ENCODE measurements around the gene ME1.
"Not testable (repeated sequence)": the region's sequence is repeated elsewhere in the genome, so short reads cannot be mapped to it uniquely, and the experiment has no call there.

Gene ME1

GRCh38 chr6:83432636-83433035 is 1.8 kb upstream of the ME1 start:
- no peak for DNase-seq (ENCODE audit: low read depth in 2 of 2)

DNA sequence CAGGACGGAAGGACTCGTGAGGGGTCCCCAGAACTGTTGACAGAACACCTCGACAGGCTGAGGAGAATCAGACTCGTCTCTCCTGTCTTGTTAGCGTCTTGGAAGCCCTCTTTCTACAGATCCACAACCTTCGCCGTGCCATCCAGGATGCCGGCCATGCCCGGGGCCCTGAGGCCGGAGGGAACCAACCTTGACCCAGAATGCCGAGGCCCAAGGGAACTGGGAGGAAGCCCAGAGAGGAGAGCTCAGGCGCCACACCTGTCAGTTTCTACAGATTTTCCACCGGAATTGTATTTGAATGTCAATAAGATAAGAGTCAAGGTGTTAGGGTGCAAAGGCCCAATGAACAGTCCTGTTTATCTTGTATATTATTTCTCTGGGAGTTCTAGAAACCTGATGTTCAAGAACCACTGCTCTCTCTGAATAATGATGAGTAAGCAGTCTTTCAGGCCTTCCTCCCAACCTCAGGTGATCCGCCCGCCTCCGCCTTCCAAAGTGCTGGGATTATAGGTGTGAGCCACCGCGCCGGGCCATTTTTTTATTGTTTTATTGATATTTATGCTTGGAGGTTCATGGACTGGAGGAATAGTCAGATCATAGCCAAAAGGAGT is 799 bp upstream of the ME1 start:
- DNase-seq (ENCODE audit: low read depth in 2 of 2) = no peak

GRCh38 chr6:83429857-83430610 is 817 bp downstream of the ME1 start:
- DNase-seq (ENCODE audit: low read depth in 2 of 2) = no peak

- DNase-seq (ENCODE audit: low read depth in 2 of 2) = no peak
Observed at GRCh38 chr6:83429269-83429668, 1.6 kb downstream of the ME1 start.

GRCh38 chr6:83424392-83425018 is 6.3 kb downstream of the ME1 start:
- no peak for DNase-seq (ENCODE audit: low read depth in 2 of 2)

DNA sequence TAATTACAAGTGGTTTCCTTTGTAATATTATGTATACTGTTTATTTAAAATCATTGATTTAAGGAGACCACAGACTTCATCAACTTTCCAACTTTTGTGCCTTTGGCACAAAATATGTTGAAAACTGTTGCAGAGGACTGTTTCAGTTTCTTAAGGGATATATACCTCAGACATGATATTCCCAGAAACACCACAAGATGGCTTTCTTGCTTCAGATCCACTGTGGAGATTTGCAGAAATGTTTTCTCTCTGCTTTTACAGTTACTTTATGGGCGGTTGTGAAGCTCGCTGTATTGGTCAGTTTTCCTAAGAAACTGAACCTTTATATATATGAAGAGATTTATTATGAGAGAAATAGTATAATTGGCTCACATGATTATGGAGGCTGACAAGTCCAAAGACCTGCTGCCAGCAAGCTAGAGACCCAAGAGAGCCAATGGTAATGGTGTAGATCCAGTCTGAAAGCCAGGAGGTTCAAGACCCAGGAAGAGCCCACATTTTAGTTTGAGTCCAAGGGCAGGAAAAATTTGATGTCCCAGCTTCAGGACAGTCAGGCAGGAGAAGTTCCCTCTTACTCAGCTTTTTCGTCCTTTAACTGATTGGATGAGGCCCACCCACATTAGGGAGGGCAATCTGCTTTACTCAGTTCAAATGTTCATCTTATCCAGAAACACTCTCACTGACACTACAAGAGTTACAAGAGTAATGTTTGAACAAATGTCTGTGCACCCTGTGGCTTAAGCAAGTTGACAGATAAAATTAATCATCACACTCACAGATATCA is 12.8 kb downstream of the ME1 start:
- no peak for DNase-seq (ENCODE audit: low read depth in 2 of 2)

GRCh38 chr6:83413068-83413467 is 17.8 kb downstream of the ME1 start:
- no peak for DNase-seq (ENCODE audit: low read depth in 2 of 2)

- DNase-seq (ENCODE audit: low read depth in 2 of 2) = no peak
Observed at GRCh38 chr6:83411731-83412130, 19.1 kb downstream of the ME1 start.

DNA sequence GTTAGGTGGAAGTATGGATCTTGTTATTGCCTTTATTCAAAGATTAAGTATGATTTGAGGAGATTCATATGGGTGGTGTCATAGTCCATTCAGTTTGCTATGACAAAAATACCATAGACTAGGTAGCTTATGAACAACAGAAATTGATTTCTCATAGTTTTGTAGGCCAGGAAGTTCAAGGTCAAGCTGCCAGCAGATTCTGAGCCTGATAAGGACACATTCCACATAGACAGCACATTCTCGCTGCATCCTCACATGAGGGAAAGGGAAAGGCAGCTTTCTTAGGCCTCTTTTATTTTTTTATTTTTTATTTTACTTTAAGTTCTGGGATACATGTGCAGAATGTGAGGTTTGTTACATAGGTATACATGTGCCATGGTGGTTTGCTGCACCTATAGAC is 27.7 kb downstream of the ME1 start:
- no peak for DNase-seq (ENCODE audit: low read depth in 2 of 2)

GRCh38 chr6:83389606-83390005 is 41.2 kb downstream of the ME1 start:
- DNase-seq (ENCODE audit: low read depth in 2 of 2) = no peak

- no peak for DNase-seq (ENCODE audit: low read depth in 2 of 2)
Observed at GRCh38 chr6:83385473-83385872, 45.4 kb downstream of the ME1 start.

GRCh38 chr6:83384751-83385150 is 46.1 kb downstream of the ME1 start:
- no peak for DNase-seq (ENCODE audit: low read depth in 2 of 2)

DNA sequence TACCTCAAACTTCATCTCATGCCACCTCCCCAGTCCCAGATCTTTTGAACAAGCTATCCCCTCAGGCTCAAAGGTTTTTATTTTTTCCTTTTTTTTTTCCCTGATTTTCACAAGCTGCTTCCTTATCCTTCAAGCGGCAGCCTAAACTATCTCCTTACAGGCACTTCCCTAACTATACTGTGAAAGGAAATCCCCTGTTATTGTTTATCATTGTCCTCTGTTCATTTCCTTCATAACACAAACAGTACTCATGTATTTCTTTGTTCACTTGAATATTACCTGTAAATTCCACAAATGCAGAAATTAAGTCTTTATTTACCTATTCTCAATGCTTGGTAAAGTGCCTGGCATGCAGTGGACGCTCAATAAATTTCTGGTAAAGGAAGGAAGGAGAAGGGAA is 48.9 kb downstream of the ME1 start:
- no peak for DNase-seq (ENCODE audit: low read depth in 2 of 2)

DNA sequence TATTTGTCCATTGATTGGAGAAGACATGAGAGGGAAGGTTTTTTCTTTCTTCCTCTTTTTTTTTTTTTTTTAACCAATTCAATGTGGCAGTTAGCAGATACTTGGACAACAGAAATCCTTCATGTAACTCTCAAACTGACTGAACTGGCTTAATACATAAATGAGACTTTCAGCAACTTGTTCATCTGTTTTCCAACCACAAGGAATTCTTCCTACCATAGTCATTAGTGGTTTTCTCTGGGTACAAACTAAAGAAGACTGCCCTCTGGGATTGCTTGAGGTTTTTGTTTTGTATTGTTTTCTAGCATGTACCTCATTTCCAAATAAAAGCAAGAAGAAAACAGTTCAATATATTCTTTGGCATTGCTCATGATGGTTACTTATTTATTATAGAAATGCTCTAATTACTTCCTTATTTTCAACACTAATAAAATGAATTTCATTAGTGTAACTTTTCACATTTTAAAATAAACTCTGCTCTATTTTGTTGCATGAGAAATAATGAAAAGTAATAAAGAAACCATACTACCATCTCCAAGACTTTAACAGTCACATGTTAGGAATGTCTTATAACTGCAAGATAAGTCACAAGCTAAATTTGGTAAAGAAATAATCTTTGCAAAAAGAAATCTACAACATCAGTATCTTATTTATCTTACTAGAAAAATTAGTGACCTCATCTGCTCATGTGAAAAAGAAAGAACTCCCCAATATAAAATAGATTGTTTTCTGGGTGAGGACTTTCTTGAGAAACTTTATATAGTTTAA is 52.0 kb downstream of the ME1 start:
- DNase-seq (ENCODE audit: low read depth in 2 of 2) = no peak

- no peak for DNase-seq (ENCODE audit: low read depth in 2 of 2)
Observed at GRCh38 chr6:83371423-83371822, 59.4 kb downstream of the ME1 start.

DNA sequence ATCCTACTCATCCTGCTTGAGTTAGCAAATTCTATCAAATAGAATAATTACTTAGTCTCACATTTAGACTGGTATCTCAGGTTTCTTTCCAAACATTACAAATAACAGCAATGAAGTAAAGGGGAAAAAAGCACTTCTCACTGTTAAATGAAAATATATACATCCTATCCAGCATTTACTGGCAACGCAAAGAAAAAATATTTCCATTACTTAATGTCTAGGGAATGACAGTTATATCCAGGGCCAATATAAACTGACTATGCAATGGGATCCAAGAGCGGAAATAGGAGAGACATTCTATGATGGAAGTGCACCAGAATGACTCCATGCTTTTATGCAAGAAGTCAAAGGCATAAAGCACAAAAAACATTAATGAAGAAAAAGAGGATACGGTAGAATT is 60.3 kb downstream of the ME1 start:
- DNase-seq (ENCODE audit: low read depth in 2 of 2) = no peak

DNA sequence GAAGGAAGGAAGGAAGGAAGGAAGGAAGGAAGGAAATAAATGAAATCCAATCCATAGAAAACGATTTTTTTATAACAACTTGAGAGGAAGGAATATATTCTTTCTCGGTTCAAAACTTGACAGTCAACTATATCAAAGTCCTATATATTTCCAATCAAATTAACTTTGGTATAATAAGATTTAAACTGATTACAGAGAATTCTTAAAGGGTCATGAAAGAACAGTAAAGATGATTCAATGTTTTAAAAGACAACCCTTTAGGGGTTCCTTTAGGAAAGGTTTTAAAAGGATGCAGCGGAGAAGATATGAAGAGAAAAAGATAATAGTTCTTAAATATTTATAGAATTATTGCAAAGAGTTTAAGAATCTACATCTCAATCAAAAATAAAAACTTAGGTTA is 61.2 kb downstream of the ME1 start:
- no peak for DNase-seq (ENCODE audit: low read depth in 2 of 2)

GRCh38 chr6:83368577-83368976 is 62.3 kb downstream of the ME1 start:
- no peak for DNase-seq (ENCODE audit: low read depth in 2 of 2)

DNA sequence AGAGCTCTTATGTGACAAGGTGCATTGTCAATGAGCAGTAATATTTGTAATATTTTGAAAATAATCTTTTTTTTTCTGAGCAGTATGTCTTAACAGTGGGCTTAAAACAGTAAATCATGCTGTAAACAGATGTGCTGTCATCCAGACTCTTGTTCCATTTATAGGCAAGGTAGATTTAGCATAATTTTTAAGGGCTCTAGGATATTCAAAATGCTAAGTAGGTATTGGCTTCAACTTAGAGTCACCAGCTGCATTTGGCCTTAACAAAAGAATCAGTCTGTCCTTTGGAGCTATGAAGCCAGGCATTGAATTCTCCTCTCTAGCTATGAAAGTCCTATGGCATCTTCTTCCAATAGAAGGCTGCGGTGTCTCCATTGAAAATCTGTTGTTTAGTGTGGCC is 63.7 kb downstream of the ME1 start:
- DNase-seq (ENCODE audit: low read depth in 2 of 2) = no peak

DNA sequence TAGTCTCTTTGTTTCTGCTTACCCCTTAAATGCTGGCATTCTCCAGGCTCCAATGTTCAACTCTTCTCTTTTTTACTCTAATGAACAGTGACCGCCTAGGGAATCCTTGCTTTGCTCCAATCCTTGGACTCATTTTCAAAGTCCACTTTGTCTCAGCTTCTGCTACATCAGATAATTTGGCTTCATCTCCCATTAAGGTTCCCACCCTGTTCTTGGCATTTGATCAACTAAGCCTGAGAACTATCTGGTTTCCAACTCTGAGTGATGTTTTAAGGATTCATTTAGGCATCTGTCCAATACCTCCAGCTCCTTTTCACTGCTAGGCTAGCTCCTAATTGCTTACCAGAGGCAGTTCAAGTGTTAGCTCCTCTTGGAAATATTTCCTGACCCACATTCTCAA is 64.9 kb downstream of the ME1 start:
- DNase-seq (ENCODE audit: low read depth in 2 of 2) = no peak

DNA sequence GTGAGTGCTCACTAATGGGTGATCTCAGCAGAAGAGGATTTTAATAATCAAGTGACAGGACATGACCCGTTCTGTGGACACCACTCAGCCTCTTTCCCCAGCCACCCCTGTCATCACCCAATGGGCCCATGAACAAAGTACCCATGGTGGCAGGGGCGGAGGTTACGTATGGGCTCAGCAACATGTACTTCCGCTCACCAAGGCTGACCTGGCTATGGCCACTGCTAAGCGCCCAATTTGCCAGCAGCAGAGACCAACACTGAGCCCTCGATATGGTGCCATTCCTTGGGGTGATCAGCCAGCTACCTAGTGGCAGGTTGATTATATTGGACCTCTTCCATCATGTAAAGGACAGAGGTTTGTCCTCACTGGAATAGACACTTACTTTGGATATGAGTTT is 68.5 kb downstream of the ME1 start:
- not testable (repeated sequence) for DNase-seq (ENCODE audit: low read depth in 2 of 2)

DNA sequence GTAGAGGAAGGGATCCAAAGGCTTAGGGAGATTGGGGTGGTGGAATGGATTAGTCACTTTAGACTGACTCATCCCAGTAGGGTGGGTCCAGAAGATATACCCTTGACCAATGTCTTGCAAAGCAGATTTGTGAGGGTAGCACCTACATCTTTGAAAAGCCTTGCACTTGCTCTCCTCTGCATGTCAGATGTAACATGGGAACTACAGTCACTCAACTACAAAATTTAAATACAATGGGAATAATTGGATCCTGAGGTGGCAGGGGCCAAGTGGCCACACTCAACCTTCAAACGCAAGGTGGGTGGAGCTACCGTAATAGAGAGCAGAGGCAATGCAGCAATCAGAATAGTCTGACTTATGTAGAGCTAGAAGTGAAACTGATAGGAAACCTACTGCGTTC is 71.2 kb downstream of the ME1 start:
- DNase-seq (ENCODE audit: low read depth in 2 of 2) = no peak
